Measurements from ENCODE around the gene COL27A1.

- TF ChIP-seq TCF7L2 (IDR thresholded peaks at IDR 0.05; ENCODE audit: borderline replicate concordance, extremely low read depth, insufficient read depth, insufficient read length) (no peak), POLR2AphosphoS5 (IDR thresholded peaks at IDR 0.05; ENCODE audit: low read depth, low read length) (no peak), ZNF274 (IDR thresholded peaks at IDR 0.05; ENCODE audit: low read depth, low read length) (no peak), POLR2A (IDR thresholded peaks at IDR 0.05; ENCODE audit: borderline replicate concordance, extremely low read depth, insufficient read depth, insufficient read length) (no peak), CTCF (IDR thresholded peaks at IDR 0.05 in 2 of 3, conservative IDR thresholded peaks at IDR 0.05 in 1 of 3; ENCODE audit: borderline replicate concordance in 1 of 3, insufficient read depth in 1 of 3, low read depth in 2 of 3, low read length in 2 of 3) (no peak), EZH2 (IDR thresholded peaks at IDR 0.05) (no peak), EGR1 (IDR thresholded peaks at IDR 0.05; ENCODE audit: low read depth) (no peak), FOSL1 (IDR thresholded peaks at IDR 0.05; ENCODE audit: low read depth) (no peak), RAD21 (IDR thresholded peaks at IDR 0.05; ENCODE audit: low read depth) (no peak)
Measured at GRCh38 chr9:114183006-114183405, 27.7 kb downstream of the COL27A1 start.

Measured in HCT116 (cell line).